Tibial nerve (tissue), 4 donors: ENCODE results near the gene THOC6. TPM values are rescaled to one million over a fixed set of nuclear protein-coding genes. Genes with fewer than 3 reads are reported as not detected.

ENCODE experiments used
- DNase-seq, 2 donors: peaks; one replicate each; pipeline ENCODE4 v3.0.0-alpha.2; 2019; ENCODE audit warnings: low spot score in 2 of 2
- H3K27ac ChIP-seq, 4 donors: fragments of 200-600 bp; sonication (generic) in 3 of 4; one replicate each; pipeline ENCODE4 v1.5.1; 2017 to 2019; ENCODE audit warnings: mild to moderate bottlenecking in 1 of 4
- H3K27me3 ChIP-seq, 2 donors: fragments of 200-600 bp; sonication (generic) in 1 of 2; one replicate each; pipeline versions ENCODE4 v1.5.1 to v1.6.0; 2017 to 2019
- H3K36me3 ChIP-seq, 3 donors: fragments of 200-600 bp; sonication (generic); one replicate each; pipeline ENCODE4 v1.5.1; 2018 to 2019
- H3K4me1 ChIP-seq, 4 donors: fragments of 200-600 bp; sonication (generic) in 3 of 4; one replicate each; pipeline ENCODE4 v1.5.1; 2017 to 2019
- H3K4me3 ChIP-seq, 4 donors: fragments of 200-600 bp; sonication (generic) in 3 of 4; one replicate each; pipeline ENCODE4 v1.5.1; 2017 to 2019; ENCODE audit warnings: mild to moderate bottlenecking in 1 of 4, moderate library complexity in 1 of 4
- H3K9me3 ChIP-seq, 4 donors: fragments of 200-600 bp; sonication (generic) in 3 of 4; one replicate each; pipeline ENCODE4 v1.5.1; 2017 to 2019
- CTCF ChIP-seq, 5 experiments: fragments of 200-600 bp in 3 of 5; fragments of 450-650 bp in 2 of 5; sonication (generic) in 3 of 5; IDR thresholded peaks; one replicate each; pipeline ENCODE4 v1.5.1; 2016 to 2019; ENCODE audit warnings: antibody characterized with exemption in 5 of 5, mild to moderate bottlenecking in 3 of 5, moderate library complexity in 2 of 5
- EP300 ChIP-seq, 2 donors: sonication (generic); formaldehyde crosslinking; IDR thresholded peaks; one replicate each; pipeline ENCODE4 v1.6.1; 2017; ENCODE audit warnings: antibody characterized with exemption in 2 of 2, mild to moderate bottlenecking in 1 of 2
- POLR2A ChIP-seq, 2 donors: fragments of 450-650 bp; IDR thresholded peaks; one replicate each; pipeline ENCODE4 v1.6.1; 2017; ENCODE audit warnings: antibody characterized with exemption in 2 of 2, mild to moderate bottlenecking in 2 of 2, moderate library complexity in 2 of 2
- WGBS, 2 donors: methylation state at CpG; one replicate each; pipeline ENCODE4 v1.1.5; 2018; 5-methylcytosine and 5-hydroxymethylcytosine counted together
- total RNA-seq, 4 donors: library from RNA; depleted of rRNA; stranded (reverse); fragments of >200 nt; gene quantifications; one replicate each; pipeline ENCODE4 v1.1.0, GENCODE V29; 2016

The THOC6 gene
- total RNA-seq, 4 donors from 2014 or later, result 12.2 to 28.5 (median 18.0) TPM

GRCh38 chr16:3030222-3031212 is 6.7 kb downstream of the THOC6 start:
- Histone ChIP-seq H3K4me1 (peaks cover 0 to 28% (median 16%) of the 10 kb centered on the region in 4 donors), H3K4me3 (no peak overlapping the region), H3K27ac (no peak overlapping the region), H3K36me3 (peaks cover 0 to 19% (median 5%) of the 10 kb centered on the region in 3 donors), H3K9me3 (no peaks in the 10 kb centered on the region), H3K27me3 (peaks cover 0 to 71% of the 10 kb centered on the region in 2 donors)
- no peak for DNase-seq
- no peak for TF ChIP-seq EP300 (IDR thresholded peaks at IDR 0.05)
- TF ChIP-seq POLR2A (IDR thresholded peaks at IDR 0.05), result no peak
- no peak for TF ChIP-seq CTCF (IDR thresholded peaks at IDR 0.05)
- 73 to 79% methylated on average over 33 of the region's 33 CpGs for WGBS, 2 donors

GRCh38 chr16:3032624-3033023 is 8.8 kb downstream of the THOC6 start:
- Histone ChIP-seq H3K27ac (no peak overlapping the region), H3K4me1 (peaks cover 0 to 39% (median 16%) of the 10 kb centered on the region in 4 donors), H3K9me3 (no peaks in the 10 kb centered on the region), H3K36me3 (no peaks in the 10 kb centered on the region), H3K4me3 (no peak overlapping the region), H3K27me3 (peaks cover under 1 to 92% of the 10 kb centered on the region in 2 donors)
- no peak for DNase-seq
- TF ChIP-seq EP300 (IDR thresholded peaks at IDR 0.05) (no peak), CTCF (IDR thresholded peaks at IDR 0.05) (no peak), POLR2A (IDR thresholded peaks at IDR 0.05) (no peak)
- WGBS, 2 donors, result 19 to 27% methylated on average over 7 of the region's 7 CpGs

- DNase-seq, result no peak
- Histone ChIP-seq H3K4me1 (peaks cover 0 to 17% (median 0%) of the 10 kb centered on the region in 4 donors), H3K27ac (no peak overlapping the region), H3K4me3 (no peak overlapping the region), H3K9me3 (no peaks in the 10 kb centered on the region), H3K36me3 (no peaks in the 10 kb centered on the region), H3K27me3 (peaks cover 3 to 100% of the 10 kb centered on the region in 2 donors)
- TF ChIP-seq EP300 (IDR thresholded peaks at IDR 0.05) (no peak), CTCF (IDR thresholded peaks at IDR 0.05) (no peak), POLR2A (IDR thresholded peaks at IDR 0.05) (no peak)
- WGBS, 2 donors, result 37 to 45% methylated on average over 16 to 19 of the region's 19 CpGs
Observed at GRCh38 chr16:3035289-3035971, 11.6 kb downstream of the THOC6 start.

GRCh38 chr16:3035972-3036725 is 12.3 kb downstream of the THOC6 start:
- Histone ChIP-seq H3K27me3 (peaks cover 3 to 98% of the 10 kb centered on the region in 2 donors), H3K27ac (peak overlapping the region in 1 of 4 donors; percentile 68), H3K4me3 (peak overlapping the region in 1 of 4 donors; percentile 31), H3K9me3 (no peaks in the 10 kb centered on the region), H3K36me3 (no peaks in the 10 kb centered on the region), H3K4me1 (peaks cover 0 to 17% (median 0%) of the 10 kb centered on the region in 4 donors)
- 3 to 5% methylated on average over 22 of the region's 40 CpGs for WGBS, 2 donors
- no peak for TF ChIP-seq EP300 (IDR thresholded peaks at IDR 0.05)
- no peak for TF ChIP-seq POLR2A (IDR thresholded peaks at IDR 0.05)
- TF ChIP-seq CTCF (IDR thresholded peaks at IDR 0.05), result no peak
- DNase-seq, result no peak
